OCI-LY7 (cell line): ENCODE measurements around the gene KDM4B.

Source experiments
- EZH2phosphoT487 ChIP-seq: fragments of 200-600 bp; sonication (generic); IDR thresholded peaks from 2 replicates; pipeline ENCODE4 v1.6.1; 2018; ENCODE audit warnings: low read depth, borderline replicate concordance, mild to moderate bottlenecking, mixed run types, antibody characterized with exemption, low read length, moderate library complexity, mixed read lengths
- TF ChIP-seq, protein P1 (sequence below): fragments of 200-600 bp; sonication (generic); conservative IDR thresholded peaks from 2 replicates; pipeline ENCODE4 v1.5.1; 2014; ENCODE audit warnings: mild to moderate bottlenecking, antibody characterized with exemption, low read length, moderate library complexity, mixed read lengths

DNA sequence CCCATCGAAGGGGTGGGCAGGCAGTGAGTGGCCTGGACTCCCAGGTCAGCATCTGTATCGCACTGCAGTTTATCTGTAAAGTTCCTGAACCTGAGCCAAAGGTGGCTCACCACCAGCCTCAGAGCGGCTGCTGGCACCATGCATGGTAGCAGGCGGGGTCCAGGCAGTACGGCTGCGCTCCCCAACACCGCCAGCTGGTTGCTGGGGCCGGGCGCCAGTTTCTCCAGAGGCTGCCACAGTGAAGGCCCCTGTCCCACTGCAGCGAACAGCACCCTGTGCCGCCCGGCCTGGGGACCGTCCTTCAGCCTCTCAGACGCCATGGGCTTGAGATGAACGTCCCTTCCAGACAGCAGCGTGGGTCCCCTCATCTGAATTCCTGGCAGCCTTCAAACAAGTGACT lies 109.8 kb downstream of the KDM4B start:
- TF ChIP-seq, protein P1, sequence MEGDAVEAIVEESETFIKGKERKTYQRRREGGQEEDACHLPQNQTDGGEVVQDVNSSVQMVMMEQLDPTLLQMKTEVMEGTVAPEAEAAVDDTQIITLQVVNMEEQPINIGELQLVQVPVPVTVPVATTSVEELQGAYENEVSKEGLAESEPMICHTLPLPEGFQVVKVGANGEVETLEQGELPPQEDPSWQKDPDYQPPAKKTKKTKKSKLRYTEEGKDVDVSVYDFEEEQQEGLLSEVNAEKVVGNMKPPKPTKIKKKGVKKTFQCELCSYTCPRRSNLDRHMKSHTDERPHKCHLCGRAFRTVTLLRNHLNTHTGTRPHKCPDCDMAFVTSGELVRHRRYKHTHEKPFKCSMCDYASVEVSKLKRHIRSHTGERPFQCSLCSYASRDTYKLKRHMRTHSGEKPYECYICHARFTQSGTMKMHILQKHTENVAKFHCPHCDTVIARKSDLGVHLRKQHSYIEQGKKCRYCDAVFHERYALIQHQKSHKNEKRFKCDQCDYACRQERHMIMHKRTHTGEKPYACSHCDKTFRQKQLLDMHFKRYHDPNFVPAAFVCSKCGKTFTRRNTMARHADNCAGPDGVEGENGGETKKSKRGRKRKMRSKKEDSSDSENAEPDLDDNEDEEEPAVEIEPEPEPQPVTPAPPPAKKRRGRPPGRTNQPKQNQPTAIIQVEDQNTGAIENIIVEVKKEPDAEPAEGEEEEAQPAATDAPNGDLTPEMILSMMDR = no peak
- no peak for TF ChIP-seq EZH2phosphoT487
